Measurements from ENCODE around the gene NFU1.

DNA sequence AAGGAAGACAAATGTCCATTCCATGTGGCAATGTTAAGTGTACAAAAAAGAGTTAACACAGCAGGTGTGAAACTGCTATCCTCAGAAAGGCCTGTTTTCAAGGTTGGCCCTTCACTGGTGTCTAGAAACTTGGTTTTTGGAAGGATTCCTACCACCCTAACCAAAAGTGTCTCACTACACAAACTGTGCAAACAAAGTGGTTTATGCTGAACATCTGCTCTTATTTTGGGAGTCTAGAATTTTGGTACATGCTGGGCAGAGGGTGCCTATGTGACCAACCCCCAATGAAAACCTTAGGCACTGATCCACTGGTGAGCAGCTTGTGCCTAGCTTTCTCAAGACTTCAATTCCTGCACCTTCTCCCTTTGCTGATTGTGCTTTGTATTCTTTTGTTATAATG lies 64.5 kb downstream of the NFU1 start:
- no peak for TF ChIP-seq CTCF (IDR thresholded peaks at IDR 0.05)
- TF ChIP-seq YY1 (IDR thresholded peaks at IDR 0.05; ENCODE audit: low read depth) = no peak
- no peak for TF ChIP-seq SIN3A (IDR thresholded peaks at IDR 0.05; ENCODE audit: borderline replicate concordance, low read depth, low read length)

Measured in SK-N-SH (cell line).